Right renal pelvis (tissue), 4 donors: ENCODE results near the gene GPATCH8. TPM values are rescaled to one million over a fixed set of nuclear protein-coding genes. Genes with fewer than 3 reads are reported as not detected.
"Not testable (repeated sequence)": the region's sequence is repeated elsewhere in the genome, so short reads cannot be mapped to it uniquely, and the experiment has no call there.

Experiments used
- DNase-seq, 4 donors: peaks; one replicate each; pipeline ENCODE4 v3.0.0-alpha.2; 2013; ENCODE audit warnings: low read depth in 4 of 4, low spot score in 3 of 4, missing footprints in 1 of 4
- polyA plus RNA-seq, 4 donors: library from polyadenylated mRNA; unstranded; fragments of 120-200 nt; gene quantifications; one replicate each; pipeline ENCODE4 v1.2.1, GENCODE V29; 2013; ENCODE audit not compliant: insufficient read length in 4 of 4

Gene GPATCH8
- polyA plus RNA-seq, 4 donors, result 42.4 to 49.5 (median 44.4) TPM

- no peak for DNase-seq
These were observed 122.4 kb downstream of the GPATCH8 start for GRCh38 chr17:44380767-44381166.

GRCh38 chr17:44379887-44380286 is 123.3 kb downstream of the GPATCH8 start:
- no peak for DNase-seq

- no peak for DNase-seq
These were observed 125.0 kb downstream of the GPATCH8 start for GRCh38 chr17:44378171-44378705.

GRCh38 chr17:44376779-44377178 is 126.4 kb downstream of the GPATCH8 start:
- DNase-seq, result no peak

GRCh38 chr17:44376124-44376523 is 127.1 kb downstream of the GPATCH8 start:
- no peak for DNase-seq

- no peak for DNase-seq
These were observed 127.8 kb downstream of the GPATCH8 start for GRCh38 chr17:44375196-44376017.

GRCh38 chr17:44374306-44375195 is 128.7 kb downstream of the GPATCH8 start:
- no peak for DNase-seq

- DNase-seq, result no peak
These were observed 131.2 kb downstream of the GPATCH8 start for GRCh38 chr17:44372036-44372435.

GRCh38 chr17:44369414-44370023 is 133.7 kb downstream of the GPATCH8 start:
- not testable (repeated sequence) for DNase-seq

GRCh38 chr17:44368391-44369243 is 134.6 kb downstream of the GPATCH8 start:
- DNase-seq, result not testable (repeated sequence)

- no peak for DNase-seq
These were observed 135.8 kb downstream of the GPATCH8 start for GRCh38 chr17:44367231-44367979.

- not testable (repeated sequence) for DNase-seq
These were observed 138.2 kb downstream of the GPATCH8 start for GRCh38 chr17:44365051-44365450.

GRCh38 chr17:44363613-44364159 is 139.5 kb downstream of the GPATCH8 start, which contains the start of gene FAM171A2:
FAM171A2 (minus strand) TSS chr17:44363853; CDS start chr17:44363714, 139 bp downstream.
- DNase-seq, result no peak

GRCh38 chr17:44362949-44363612 is 140.1 kb downstream of the GPATCH8 start:
- no peak for DNase-seq

- DNase-seq, result no peak
These were observed 140.7 kb downstream of the GPATCH8 start for GRCh38 chr17:44362459-44362948.

GRCh38 chr17:44361292-44362260 is 141.6 kb downstream of the GPATCH8 start:
- no peak for DNase-seq

GRCh38 chr17:44360826-44361225 is 142.4 kb downstream of the GPATCH8 start:
- peak in 1 of 4 donors; percentile 81 for DNase-seq
